ENCODE data around the gene ETFRF1. TPM values are rescaled to one million over a fixed set of nuclear protein-coding genes. Genes with fewer than 3 reads are reported as not detected.

ETFRF1 gene
- total and polyA plus RNA-seq, 3 donors from 2014 or later = 47.6 to 84.9 (median 63.3) TPM

- Histone ChIP-seq H3K27ac (no peak overlapping the region), H3K27me3 (no peaks in the 10 kb centered on the region), H3K4me1 (no peaks in the 10 kb centered on the region), H3K9me3 (no peaks in the 10 kb centered on the region), H3K4me3 (no peak overlapping the region), H3K36me3 (ENCODE audit: low read depth, missing control alignments) (no peaks in the 10 kb centered on the region)
- TF ChIP-seq POLR2A (IDR thresholded peaks at IDR 0.05) (no peak), CTCF (IDR thresholded peaks at IDR 0.05) (no peak)
- no peak for DNase-seq
- intact Hi-C loops (cut with DNase I; ENCODE audit: low total_unique reads) = no loop called here
- WGBS, 2 donors = 69 to 75% methylated on average over 6 of the region's 6 CpGs
Measured at GRCh38 chr12:25245491-25245890, 50.5 kb downstream of the ETFRF1 start.

GRCh38 chr12:25248137-25248536 lies 53.1 kb downstream of the ETFRF1 start:
- Histone ChIP-seq H3K4me1 (peaks cover 5% of the 10 kb centered on the region), H3K36me3 (ENCODE audit: low read depth, missing control alignments) (no peaks in the 10 kb centered on the region), H3K27me3 (no peaks in the 10 kb centered on the region), H3K27ac (no peak overlapping the region), H3K9me3 (no peaks in the 10 kb centered on the region), H3K4me3 (no peak overlapping the region)
- intact Hi-C loops (cut with DNase I; ENCODE audit: low total_unique reads) = no loop called here
- DNase-seq = no peak
- 71 to 74% methylated on average over 20 of the region's 20 CpGs for WGBS, 2 donors
- TF ChIP-seq CTCF (IDR thresholded peaks at IDR 0.05) (no peak), POLR2A (IDR thresholded peaks at IDR 0.05) (no peak)

- H3K4me3 ChIP-seq = no peak overlapping the region
- WGBS, 2 donors = 75 to 80% methylated on average over 1 of the region's 1 CpG
- no peak overlapping the region for H3K27ac ChIP-seq
- intact Hi-C loops (cut with DNase I; ENCODE audit: low total_unique reads) = no loop called here
- DNase-seq = no peak
- peaks cover 7% of the 10 kb centered on the region for H3K4me1 ChIP-seq
- no peaks in the 10 kb centered on the region for H3K9me3 ChIP-seq
- H3K36me3 ChIP-seq (ENCODE audit: low read depth, missing control alignments) = no peaks in the 10 kb centered on the region
- TF ChIP-seq POLR2A (IDR thresholded peaks at IDR 0.05) (no peak), CTCF (IDR thresholded peaks at IDR 0.05) (no peak)
- H3K27me3 ChIP-seq = no peaks in the 10 kb centered on the region
Measured at GRCh38 chr12:25248732-25249131, 53.7 kb downstream of the ETFRF1 start.

GRCh38 chr12:25249931-25250738 lies 55.1 kb downstream of the ETFRF1 start:
- intact Hi-C loops (cut with DNase I; ENCODE audit: low total_unique reads) = no loop called here

More at GRCh38 chr12:25249931-25250738, 55.1 kb downstream of the ETFRF1 start:
- H3K27ac ChIP-seq = peak overlapping the region; percentile 96 to 98
- no peak for TF ChIP-seq CTCF (IDR thresholded peaks at IDR 0.05)
- TF ChIP-seq POLR2A (IDR thresholded peaks at IDR 0.05) = no peak
- DNase-seq = peak; percentile 46
- H3K4me3 ChIP-seq = peak overlapping the region; percentile 98 to 100
- H3K9me3 ChIP-seq = no peaks in the 10 kb centered on the region
- H3K36me3 ChIP-seq (ENCODE audit: low read depth, missing control alignments) = no peaks in the 10 kb centered on the region
- H3K27me3 ChIP-seq = no peaks in the 10 kb centered on the region
- 0 to 1% methylated on average over 19 to 38 of the region's 56 CpGs for WGBS, 2 donors
- peaks cover 11% of the 10 kb centered on the region for H3K4me1 ChIP-seq

Data from testis (tissue), 3 donors.